PC-3 (cell line): Measurements from ENCODE around the gene SLC25A52. TPM values are rescaled to one million over a fixed set of nuclear protein-coding genes. Genes with fewer than 3 reads are reported as not detected.

Experiments used
- ATAC-seq: fragments of 200-7000 bp; cut with Tn5 transposase; 2 replicates; pipeline ENCODE4 v1.9.1; 2020; ENCODE audit warnings: mild to moderate bottlenecking, moderate library complexity
- BruUV-seq: library from RNA; stranded (reverse); fragments of 400-500 nt; replicated peaks from 2 replicates; lab custom pipeline; 2021; lab: Mats Ljungman, UMichigan
- CTCF ChIA-PET: fragments of 300-600 bp; sonication (Branson Sonifier 250); formaldehyde crosslinking; loops from one replicate; lab custom pipeline; 2022; ENCODE audit warnings: antibody characterized with exemption; lab: Charles Lee
- POLR2A ChIA-PET: fragments of 300-600 bp; sonication (Branson Sonifier 250); formaldehyde crosslinking; loops from one replicate; lab custom pipeline; 2022; ENCODE audit warnings: antibody characterized with exemption; ENCODE audit not compliant: unreplicated experiment; lab: Charles Lee
- DNase-seq: peaks from one replicate; pipeline ENCODE4 v3.0.0-alpha.2; 2015
- H2AFZ ChIP-seq: fragments of 300-600 bp; sonication (generic); 2 replicates; pipeline ENCODE4 v1.6.0; 2016; ENCODE audit warnings: antibody characterized with exemption, low read length
- H3F3A ChIP-seq: fragments of 300-600 bp; sonication (generic); one replicate; pipeline ENCODE4 v1.6.0; 2017; ENCODE audit warnings: antibody characterized with exemption, low read length, control low read depth, mild to moderate bottlenecking; ENCODE audit not compliant: unreplicated experiment
- H3K27ac ChIP-seq: fragments of 300-600 bp; sonication (generic); 2 replicates; pipeline ENCODE4 v1.5.1; 2016; ENCODE audit warnings: mild to moderate bottlenecking, low read length
- H3K27me3 ChIP-seq: fragments of 300-600 bp; sonication (generic); 2 replicates; pipeline ENCODE4 v1.6.1; 2016; ENCODE audit warnings: low read length, mixed read lengths
- H3K36me3 ChIP-seq: fragments of 300-600 bp; sonication (generic); 2 replicates; pipeline ENCODE4 v1.6.1; 2016; ENCODE audit warnings: low read depth, mixed run types, low read length, mixed read lengths
- H3K4me1 ChIP-seq: fragments of 300-600 bp; sonication (generic); 2 replicates; pipeline ENCODE4 v1.5.1; 2016; ENCODE audit warnings: low read length; ENCODE audit not compliant: insufficient read depth
- H3K4me2 ChIP-seq: fragments of 300-600 bp; sonication (generic); 2 replicates; pipeline ENCODE4 v1.6.0; 2016; ENCODE audit warnings: low read length
- H3K4me3 ChIP-seq: fragments of 300-600 bp; sonication (generic); 2 replicates; pipeline ENCODE4 v1.5.1; 2016; ENCODE audit warnings: mild to moderate bottlenecking, low read length, mixed read lengths
- H3K79me2 ChIP-seq: fragments of 300-600 bp; sonication (generic); 2 replicates; pipeline ENCODE4 v1.6.1; 2017; ENCODE audit warnings: low read length, mixed read lengths
- H3K9ac ChIP-seq: fragments of 300-600 bp; sonication (generic); 2 replicates; pipeline ENCODE4 v1.6.0; 2016; ENCODE audit warnings: mild to moderate bottlenecking, low read length
- H3K9me2 ChIP-seq: fragments of 300-600 bp; sonication (generic); replicated peaks from 2 replicates; pipeline ENCODE4 v1.6.1; 2016; ENCODE audit warnings: mixed run types, low read length, mixed read lengths
- H3K9me3 ChIP-seq: fragments of 300-600 bp; sonication (generic); 2 replicates; pipeline ENCODE4 v1.6.1; 2016; ENCODE audit warnings: low read length, mixed read lengths
- H4K20me1 ChIP-seq: fragments of 300-600 bp; sonication (generic); 2 replicates; pipeline ENCODE4 v1.6.1; 2016; ENCODE audit warnings: low read length, mixed read lengths
- CTCF ChIP-seq: fragments of 300-600 bp; sonication (generic); conservative IDR thresholded peaks from 2 replicates; pipeline ENCODE4 v1.5.1; 2017; ENCODE audit warnings: antibody characterized with exemption, low read depth, mild to moderate bottlenecking, low read length
- EZH2 ChIP-seq: fragments of 300-600 bp; sonication (generic); IDR thresholded peaks from one replicate; pipeline ENCODE4 v1.6.1; 2017; ENCODE audit warnings: antibody characterized with exemption, mild to moderate bottlenecking, low read length; ENCODE audit not compliant: unreplicated experiment
- EZH2phosphoT487 ChIP-seq: fragments of 300-600 bp; sonication (generic); IDR thresholded peaks from 2 replicates; pipeline ENCODE4 v1.6.1; 2018; ENCODE audit warnings: mild to moderate bottlenecking, antibody characterized with exemption, low read length, borderline replicate concordance
- intact Hi-C: fragments of 100-400 bp; cut with micrococcal nuclease; formaldehyde crosslinking; loops from 2 replicates; pipeline ENCODE4 v1.9.0; 2023
- total RNA-seq: library from RNA; depleted of rRNA; stranded (reverse); fragments of >200 nt; gene quantifications from 2 replicates; pipeline ENCODE4 v1.2.3, GENCODE V29; 2014

Gene SLC25A52
- total RNA-seq, 1 experiment from 2014 or later = not detected

- Histone ChIP-seq H3F3A (no peaks in the 10 kb centered on the region), H3K27me3 (no peaks in the 10 kb centered on the region), H4K20me1 (no peaks in the 10 kb centered on the region), H2AFZ (no peak overlapping the region), H3K36me3 (no peaks in the 10 kb centered on the region), H3K4me2 (no peak overlapping the region), H3K79me2 (no peaks in the 10 kb centered on the region), H3K27ac (no peak overlapping the region), H3K4me1 (no peaks in the 10 kb centered on the region), H3K4me3 (no peak overlapping the region), H3K9ac (no peak overlapping the region), H3K9me2 (no peaks in the 10 kb centered on the region), H3K9me3 (no peaks in the 10 kb centered on the region)
- CTCF ChIA-PET = no interaction called here
- TF ChIP-seq EZH2phosphoT487 (no peak), EZH2 (no peak), CTCF (no peak)
- DNase-seq (no peak), ATAC-seq (no peak)
- no TSS peak for BruUV-seq
- POLR2A ChIA-PET = no interaction called here
- intact Hi-C loops = no loop called here
Measured at GRCh38 chr18:31774962-31775361, 14.3 kb upstream of the SLC25A52 start.

- no peak overlapping the region for H3K4me2 ChIP-seq
- no peaks in the 10 kb centered on the region for H4K20me1 ChIP-seq
- H3K4me1 ChIP-seq = no peaks in the 10 kb centered on the region
- ATAC-seq (no peak), DNase-seq (no peak)
- H3K27me3 ChIP-seq = no peaks in the 10 kb centered on the region
- H3K9me3 ChIP-seq = no peaks in the 10 kb centered on the region
- H2AFZ ChIP-seq = no peak overlapping the region
- ChIA-PET POLR2A (no interaction called here), CTCF (no interaction called here)
- no peak overlapping the region for H3K9ac ChIP-seq
- no peak for TF ChIP-seq EZH2
- no peak for TF ChIP-seq CTCF
- no peak for TF ChIP-seq EZH2phosphoT487
- intact Hi-C loops = no loop called here
- no peak overlapping the region for H3K4me3 ChIP-seq
- no peaks in the 10 kb centered on the region for H3K79me2 ChIP-seq
- no peaks in the 10 kb centered on the region for H3F3A ChIP-seq
- H3K27ac ChIP-seq = no peak overlapping the region
- no peaks in the 10 kb centered on the region for H3K9me2 ChIP-seq
- H3K36me3 ChIP-seq = no peaks in the 10 kb centered on the region
- BruUV-seq = no TSS peak
Measured at GRCh38 chr18:31774477-31774785, 13.8 kb upstream of the SLC25A52 start.

- H3K79me2 ChIP-seq = no peaks in the 10 kb centered on the region
- H3K4me3 ChIP-seq = no peak overlapping the region
- ATAC-seq (no peak), DNase-seq (no peak)
- intact Hi-C loops = no loop called here
- no peaks in the 10 kb centered on the region for H4K20me1 ChIP-seq
- no peaks in the 10 kb centered on the region for H3K36me3 ChIP-seq
- ChIA-PET POLR2A (no interaction called here), CTCF (no interaction called here)
- no peaks in the 10 kb centered on the region for H3K9me2 ChIP-seq
- no peaks in the 10 kb centered on the region for H3K4me1 ChIP-seq
- H3K27me3 ChIP-seq = no peaks in the 10 kb centered on the region
- H3K9ac ChIP-seq = no peak overlapping the region
- TF ChIP-seq EZH2 (no peak), EZH2phosphoT487 (no peak), CTCF (no peak)
- no peak overlapping the region for H2AFZ ChIP-seq
- no peaks in the 10 kb centered on the region for H3K9me3 ChIP-seq
- no peak overlapping the region for H3K27ac ChIP-seq
- no peak overlapping the region for H3K4me2 ChIP-seq
- no TSS peak for BruUV-seq
- no peaks in the 10 kb centered on the region for H3F3A ChIP-seq
Measured at GRCh38 chr18:31773774-31774476, 13.2 kb upstream of the SLC25A52 start.
